Esophagus muscularis mucosa (tissue), 4 donors: ENCODE data around the gene TTYH3. TPM values are rescaled to one million over a fixed set of nuclear protein-coding genes. Genes with fewer than 3 reads are reported as not detected.
A peak's percentile ranks its signal among the peaks of the same experiment; 100 is the strongest.

ENCODE experiments used
- DNase-seq: peaks from one replicate; pipeline ENCODE4 v3.0.0-alpha.2; 2017; ENCODE audit errors: extremely low spot score
- H3K27ac ChIP-seq, 4 donors: fragments of 200-600 bp; sonication (generic); replicated peaks in 1 of 4; 1 replicate in 3 of 4; 2 replicates in 1 of 4; pipeline ENCODE4 v1.5.1; 2016 to 2019; ENCODE audit warnings: mild to moderate bottlenecking in 1 of 4
- H3K27me3 ChIP-seq, 4 donors: fragments of 200-600 bp; sonication (generic); one replicate each; pipeline versions ENCODE4 v1.5.1 to v1.6.0; 2016 to 2019
- H3K36me3 ChIP-seq, 4 donors: fragments of 200-600 bp; sonication (generic); one replicate each; pipeline ENCODE4 v1.5.1; 2016 to 2019
- H3K4me1 ChIP-seq, 4 donors: fragments of 200-600 bp; sonication (generic); one replicate each; pipeline ENCODE4 v1.5.1; 2016 to 2019
- H3K4me3 ChIP-seq, 4 donors: fragments of 200-600 bp; sonication (generic); 1 replicate in 2 of 4; 2 replicates in 2 of 4; pipeline ENCODE4 v1.5.1; 2016 to 2019; ENCODE audit warnings: mild to moderate bottlenecking in 4 of 4, moderate library complexity in 1 of 4
- H3K9me3 ChIP-seq, 4 donors: fragments of 200-600 bp; sonication (generic); 1 replicate in 3 of 4; 2 replicates in 1 of 4; pipeline ENCODE4 v1.5.1; 2016 to 2019
- CTCF ChIP-seq, 3 experiments: fragments of 200-600 bp in 2 of 3; fragments of 450-650 bp in 1 of 3; sonication (generic) in 2 of 3; IDR thresholded peaks; one replicate each; pipeline ENCODE4 v1.5.1; 2017 to 2019; ENCODE audit warnings: antibody characterized with exemption in 3 of 3, mild to moderate bottlenecking in 2 of 3, moderate library complexity in 1 of 3
- EP300 ChIP-seq: sonication (generic); formaldehyde crosslinking; IDR thresholded peaks from one replicate; pipeline ENCODE4 v1.6.1; 2017; ENCODE audit warnings: antibody characterized with exemption
- POLR2A ChIP-seq: fragments of 450-650 bp; IDR thresholded peaks from one replicate; pipeline ENCODE4 v1.6.1; 2017; ENCODE audit warnings: antibody characterized with exemption, moderate library complexity, mild to moderate bottlenecking, low read depth
- POLR2AphosphoS5 ChIP-seq, 2 donors: sonication (generic); formaldehyde crosslinking; IDR thresholded peaks; one replicate each; pipeline ENCODE4 v1.6.1; 2017; ENCODE audit warnings: antibody characterized with exemption in 2 of 2
- WGBS: methylation state at CpG from one replicate; pipeline ENCODE4 v1.1.5; 2018; 5-methylcytosine and 5-hydroxymethylcytosine counted together
- intact Hi-C: fragments of 100-400 bp; cut with DNase I; formaldehyde crosslinking; loops from one replicate; pipeline ENCODE4 v1.15.1; 2023
- total RNA-seq, 4 donors: library from RNA; depleted of rRNA; stranded (reverse); fragments of >200 nt; gene quantifications; one replicate each; pipeline versions ENCODE4 v1.1.0 to v1.2.1, GENCODE V29; 2016

Gene TTYH3
- total RNA-seq, 4 donors from 2014 or later = 17.4 to 25.7 (median 20.2) TPM

- WGBS = 97% methylated on average over 12 of the region's 15 CpGs
- peaks cover 64 to 92% (median 90%) of the 10 kb centered on the region in 4 donors for H3K4me1 ChIP-seq
- intact Hi-C loops = no loop called here
- DNase-seq = no peak
- no peaks in the 10 kb centered on the region for H3K36me3 ChIP-seq
- H3K4me3 ChIP-seq = no peak overlapping the region
- H3K9me3 ChIP-seq = no peaks in the 10 kb centered on the region
- no peaks in the 10 kb centered on the region for H3K27me3 ChIP-seq
- H3K27ac ChIP-seq = no peak overlapping the region
- no peak for TF ChIP-seq EP300
Observed at GRCh38 chr7:2635148-2635668, 3.4 kb downstream of the TTYH3 start.

GRCh38 chr7:2635810-2636701 is 4.3 kb downstream of the TTYH3 start:
- 72% methylated on average over 18 of the region's 22 CpGs for WGBS
- intact Hi-C loops = no loop called here
- H3K4me1 ChIP-seq = peaks cover 70 to 95% (median 93%) of the 10 kb centered on the region in 4 donors
- no peaks in the 10 kb centered on the region for H3K36me3 ChIP-seq
- H3K4me3 ChIP-seq = no peak overlapping the region
- no peak for DNase-seq
- H3K27me3 ChIP-seq = no peaks in the 10 kb centered on the region
- peak overlapping the region in 3 of 4 donors; percentile 28 to 44 (median 28) for H3K27ac ChIP-seq
- TF ChIP-seq POLR2AphosphoS5 (IDR thresholded peaks at IDR 0.05) (no peak), CTCF (IDR thresholded peaks at IDR 0.05) (no peak), EP300 (no peak), POLR2A (no peak)
- no peaks in the 10 kb centered on the region for H3K9me3 ChIP-seq

DNA sequence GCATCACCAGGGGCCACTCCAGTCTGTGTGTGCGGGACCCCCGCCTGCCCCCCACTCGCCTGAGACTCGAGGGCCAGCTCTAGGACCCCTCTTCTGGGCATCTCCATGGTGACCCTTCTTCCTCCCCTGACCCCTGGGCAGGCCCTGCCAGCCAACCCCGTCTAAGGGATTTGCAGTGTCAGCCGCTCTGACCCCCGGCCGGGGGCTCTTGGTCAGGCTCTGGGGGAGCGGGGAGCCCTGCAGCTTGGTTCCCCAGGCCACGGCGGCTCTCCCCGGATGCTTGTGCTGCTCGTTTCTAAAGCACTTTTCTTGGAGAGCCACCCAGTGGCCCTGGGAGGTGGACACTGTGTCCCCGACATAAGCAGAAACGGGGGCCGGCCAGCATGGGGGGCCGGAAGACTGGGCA is 5.3 kb downstream of the TTYH3 start:
- intact Hi-C loops = no loop called here
- H3K4me3 ChIP-seq = no peak overlapping the region
- WGBS = 89% methylated on average over 9 of the region's 17 CpGs
- no peak for TF ChIP-seq POLR2A
- no peak for TF ChIP-seq EP300
- TF ChIP-seq POLR2AphosphoS5 (IDR thresholded peaks at IDR 0.05) = no peak
- TF ChIP-seq CTCF (IDR thresholded peaks at IDR 0.05) = no peak
- H3K27ac ChIP-seq = peak overlapping the region in 3 of 4 donors; percentile 28 to 44 (median 28)
- no peaks in the 10 kb centered on the region for H3K9me3 ChIP-seq
- no peaks in the 10 kb centered on the region for H3K27me3 ChIP-seq
- DNase-seq = no peak
- H3K36me3 ChIP-seq = no peaks in the 10 kb centered on the region
- H3K4me1 ChIP-seq = peaks cover 76 to 100% (median 98%) of the 10 kb centered on the region in 4 donors

DNA sequence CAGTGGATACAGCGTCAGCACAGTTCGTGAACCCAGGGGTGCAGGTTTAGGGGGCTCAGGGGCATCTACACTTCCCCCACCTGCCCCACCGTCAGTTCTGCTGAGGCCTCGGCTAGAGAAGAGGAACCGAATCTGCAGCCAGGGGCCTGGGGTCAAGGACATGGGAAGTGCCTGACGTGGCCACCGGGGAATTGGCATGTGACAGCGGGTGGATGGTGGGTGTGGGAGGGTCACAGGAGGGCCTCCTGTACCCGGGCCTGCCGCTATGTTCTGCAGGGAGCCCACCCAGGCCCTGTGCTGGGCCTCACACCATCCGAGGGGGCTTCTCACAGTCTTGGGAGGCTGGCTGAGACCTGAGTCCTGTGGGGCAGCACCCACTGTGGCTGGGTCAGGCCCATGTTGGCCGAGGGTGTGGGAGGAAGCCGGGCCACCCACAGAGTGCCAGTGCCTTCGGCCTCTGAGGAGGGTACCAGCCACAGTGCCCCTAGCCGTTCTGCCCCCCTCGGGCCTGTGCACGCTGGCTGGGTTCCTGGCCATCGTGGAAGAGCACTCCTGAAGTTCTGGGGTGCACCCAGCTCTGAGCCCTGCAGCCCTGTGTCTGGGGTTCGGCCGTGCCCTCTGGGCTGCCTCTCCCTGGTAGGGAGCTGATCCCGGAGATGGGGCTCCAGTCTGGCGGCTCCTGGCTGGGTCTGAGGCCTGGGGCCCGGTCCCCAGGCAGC is 5.9 kb downstream of the TTYH3 start:
- Histone ChIP-seq H3K27me3 (no peaks in the 10 kb centered on the region), H3K27ac (peak overlapping the region in 3 of 4 donors; percentile 25 to 51 (median 44)), H3K36me3 (no peaks in the 10 kb centered on the region), H3K4me1 (peaks cover 78 to 98% (median 96%) of the 10 kb centered on the region in 4 donors), H3K9me3 (no peaks in the 10 kb centered on the region), H3K4me3 (no peak overlapping the region)
- TF ChIP-seq POLR2A = no peak
- TF ChIP-seq POLR2AphosphoS5 (IDR thresholded peaks at IDR 0.05) = peak in 1 of 2 donors; percentile 18
- intact Hi-C loops = no loop called here
- no peak for DNase-seq
- WGBS = 61% methylated on average over 6 of the region's 23 CpGs

DNA sequence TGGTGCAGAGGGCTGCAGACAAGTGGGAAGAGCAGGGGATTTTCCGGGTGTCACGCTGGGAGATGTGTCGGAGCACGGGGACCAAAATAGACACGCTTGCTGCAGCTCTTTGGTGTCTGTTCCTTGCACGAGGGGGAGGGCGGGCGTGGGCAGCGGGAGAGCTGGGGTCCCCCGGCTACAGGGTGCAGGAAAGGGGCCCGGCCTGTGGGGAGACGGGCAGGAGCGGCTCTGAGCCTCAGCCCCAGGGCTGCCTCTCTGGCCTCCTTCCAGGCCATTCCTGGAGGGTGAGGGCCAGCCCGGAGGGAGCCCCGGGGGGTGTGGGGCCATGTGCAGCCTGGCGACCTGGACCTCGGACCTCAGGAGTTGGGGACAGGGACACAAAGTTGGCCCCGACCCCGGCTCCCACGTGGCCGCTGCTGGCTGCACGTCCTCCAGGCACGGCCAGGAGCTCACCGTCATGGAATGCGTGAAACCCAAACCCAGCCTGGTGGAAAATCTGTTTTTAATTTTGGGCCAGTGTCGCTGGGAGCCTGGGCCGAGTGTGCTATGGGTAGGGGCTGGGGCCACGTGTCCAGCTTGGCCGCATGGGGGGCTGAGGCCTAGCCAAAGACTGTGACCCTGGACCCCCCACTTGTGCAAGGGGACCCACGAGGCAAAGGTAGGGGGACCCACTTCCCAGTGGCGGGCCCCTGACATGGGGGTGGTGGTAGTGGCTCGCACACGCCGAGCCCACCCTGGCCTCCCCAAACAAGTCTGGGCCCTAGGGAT is 6.6 kb downstream of the TTYH3 start:
- no peaks in the 10 kb centered on the region for H3K27me3 ChIP-seq
- no peak overlapping the region for H3K4me3 ChIP-seq
- intact Hi-C loops = no loop called here
- peak overlapping the region in 3 of 4 donors; percentile 24 to 51 (median 24) for H3K27ac ChIP-seq
- 37% methylated on average over 15 of the region's 34 CpGs for WGBS
- H3K9me3 ChIP-seq = no peaks in the 10 kb centered on the region
- DNase-seq = no peak
- H3K36me3 ChIP-seq = no peaks in the 10 kb centered on the region
- TF ChIP-seq CTCF (IDR thresholded peaks at IDR 0.05) (no peak), EP300 (no peak), POLR2A (no peak), POLR2AphosphoS5 (IDR thresholded peaks at IDR 0.05) (no peak)
- H3K4me1 ChIP-seq = peaks cover 74 to 94% (median 91%) of the 10 kb centered on the region in 4 donors
